Measurements from ENCODE around the gene OPA3. TPM values are rescaled to one million over a fixed set of nuclear protein-coding genes. Genes with fewer than 3 reads are reported as not detected.

OPA3 gene
- total and polyA plus RNA-seq, 2 experiments from 2014 or later, result 5.3 to 11.8 TPM

GRCh38 chr19:45623984-45624383 is 39.4 kb upstream of the OPA3 start:
- DNase-seq, result no peak
- Histone ChIP-seq H3K79me2 (ENCODE audit: insufficient read depth) (no peaks in the 10 kb centered on the region), H4K20me1 (ENCODE audit: insufficient read depth) (no peaks in the 10 kb centered on the region), H3K27me3 (replicated peaks; ENCODE audit: insufficient read depth) (no peaks in the 10 kb centered on the region), H3K9me3 (ENCODE audit: low read depth) (no peaks in the 10 kb centered on the region), H3F3A (ENCODE audit: insufficient read depth) (no peaks in the 10 kb centered on the region), H3K27ac (no peak overlapping the region), H3K4me2 (ENCODE audit: unreplicated experiment) (no peak overlapping the region), H3K9ac (no peak overlapping the region), H3K4me3 (no peak overlapping the region), H3K36me3 (ENCODE audit: low read depth) (peaks cover 29% of the 10 kb centered on the region), H3K9me2 (ENCODE audit: insufficient read depth) (no peaks in the 10 kb centered on the region), H2AFZ (no peak overlapping the region), H3K4me1 (ENCODE audit: insufficient read depth) (no peaks in the 10 kb centered on the region)
- WGBS, 2 experiments (ENCODE audit: low coverage in 1 of 2, low lambda C conversion rate in 2 of 2, missing lambda C conversion rate in 2 of 2), result 94 to 100% methylated on average over 1 of the region's 1 CpG
- TF ChIP-seq EZH2 (IDR thresholded peaks at IDR 0.05; ENCODE audit: insufficient read depth, poor library complexity, severe bottlenecking) (no peak), EZH2phosphoT487 (IDR thresholded peaks at IDR 0.05; ENCODE audit: insufficient read depth, low read depth) (no peak)
- in situ Hi-C loops (cut with MboI), result no loop called here

GRCh38 chr19:45621976-45622503 is 37.4 kb upstream of the OPA3 start:
- Histone ChIP-seq H3K4me1 (ENCODE audit: insufficient read depth) (no peaks in the 10 kb centered on the region), H3K4me2 (ENCODE audit: unreplicated experiment) (no peak overlapping the region), H3K36me3 (ENCODE audit: low read depth) (peaks cover 16% of the 10 kb centered on the region; the same call in 1 of the 2 replicates), H3K27me3 (replicated peaks; ENCODE audit: insufficient read depth) (no peaks in the 10 kb centered on the region), H3K9me3 (ENCODE audit: low read depth) (no peaks in the 10 kb centered on the region), H4K20me1 (ENCODE audit: insufficient read depth) (no peaks in the 10 kb centered on the region), H3K4me3 (no peak overlapping the region), H3K27ac (no peak overlapping the region), H3K9me2 (ENCODE audit: insufficient read depth) (no peaks in the 10 kb centered on the region), H3K79me2 (ENCODE audit: insufficient read depth) (no peaks in the 10 kb centered on the region), H3F3A (ENCODE audit: insufficient read depth) (no peaks in the 10 kb centered on the region), H2AFZ (no peak overlapping the region), H3K9ac (no peak overlapping the region)
- in situ Hi-C loops (cut with MboI), result no loop called here
- DNase-seq, result no peak
- TF ChIP-seq EZH2phosphoT487 (IDR thresholded peaks at IDR 0.05; ENCODE audit: insufficient read depth, low read depth), result no peak
- no peak for TF ChIP-seq EZH2 (IDR thresholded peaks at IDR 0.05; ENCODE audit: insufficient read depth, poor library complexity, severe bottlenecking)
- 86 to 88% methylated on average over 3 to 6 of the region's 6 CpGs for WGBS, 2 experiments (ENCODE audit: low coverage in 1 of 2, low lambda C conversion rate in 2 of 2, missing lambda C conversion rate in 2 of 2)

- Histone ChIP-seq H3K4me1 (ENCODE audit: insufficient read depth) (no peaks in the 10 kb centered on the region), H3K9ac (no peak overlapping the region), H3K9me2 (ENCODE audit: insufficient read depth) (no peaks in the 10 kb centered on the region), H3K27ac (no peak overlapping the region), H3K36me3 (ENCODE audit: low read depth) (peaks cover 12% of the 10 kb centered on the region; the same call in 1 of the 2 replicates), H2AFZ (no peak overlapping the region), H3K27me3 (replicated peaks; ENCODE audit: insufficient read depth) (no peaks in the 10 kb centered on the region), H3F3A (ENCODE audit: insufficient read depth) (no peaks in the 10 kb centered on the region), H3K9me3 (ENCODE audit: low read depth) (no peaks in the 10 kb centered on the region), H4K20me1 (ENCODE audit: insufficient read depth) (no peaks in the 10 kb centered on the region), H3K4me2 (ENCODE audit: unreplicated experiment) (no peak overlapping the region), H3K4me3 (no peak overlapping the region), H3K79me2 (ENCODE audit: insufficient read depth) (no peaks in the 10 kb centered on the region)
- TF ChIP-seq EZH2phosphoT487 (IDR thresholded peaks at IDR 0.05; ENCODE audit: insufficient read depth, low read depth), result no peak
- no peak for TF ChIP-seq EZH2 (IDR thresholded peaks at IDR 0.05; ENCODE audit: insufficient read depth, poor library complexity, severe bottlenecking)
- in situ Hi-C loops (cut with MboI), result no loop called here
- WGBS, 2 experiments (ENCODE audit: low coverage in 1 of 2, low lambda C conversion rate in 2 of 2, missing lambda C conversion rate in 2 of 2), result 87 to 90% methylated on average over 15 to 17 of the region's 17 CpGs
- no peak for DNase-seq
Observed at GRCh38 chr19:45621389-45621788, 36.8 kb upstream of the OPA3 start.

- Histone ChIP-seq H3K4me1 (ENCODE audit: insufficient read depth) (peaks cover 12% of the 10 kb centered on the region), H3K27ac (no peak overlapping the region; the same call in 1 of the 2 replicates), H3K36me3 (ENCODE audit: low read depth) (0 out of 2 replicates have a peak, but pooled peaks cover 22% of the 10 kb centered on the region), H3K27me3 (replicated peaks; ENCODE audit: insufficient read depth) (no peaks in the 10 kb centered on the region), H3F3A (ENCODE audit: insufficient read depth) (peaks cover 16% of the 10 kb centered on the region), H3K4me2 (ENCODE audit: unreplicated experiment) (no peak overlapping the region), H4K20me1 (ENCODE audit: insufficient read depth) (no peaks in the 10 kb centered on the region), H3K9ac (no peak overlapping the region), H2AFZ (no peak overlapping the region), H3K9me3 (ENCODE audit: low read depth) (no peaks in the 10 kb centered on the region), H3K79me2 (ENCODE audit: insufficient read depth) (no peaks in the 10 kb centered on the region), H3K9me2 (ENCODE audit: insufficient read depth) (no peaks in the 10 kb centered on the region), H3K4me3 (no peak overlapping the region)
- DNase-seq, result no peak
- TF ChIP-seq EZH2phosphoT487 (IDR thresholded peaks at IDR 0.05; ENCODE audit: insufficient read depth, low read depth) (no peak), EZH2 (IDR thresholded peaks at IDR 0.05; ENCODE audit: insufficient read depth, poor library complexity, severe bottlenecking) (no peak)
- WGBS, 2 experiments (ENCODE audit: low coverage in 1 of 2, low lambda C conversion rate in 2 of 2, missing lambda C conversion rate in 2 of 2), result 91% methylated on average over 9 to 10 of the region's 10 CpGs
- in situ Hi-C loops (cut with MboI), result no loop called here
Observed at GRCh38 chr19:45616704-45617017, 32.1 kb upstream of the OPA3 start.
